Measurements from ENCODE around the gene WDR26. TPM values are rescaled to one million over a fixed set of nuclear protein-coding genes. Genes with fewer than 3 reads are reported as not detected.
A peak's percentile ranks its signal among the peaks of the same experiment; 100 is the strongest.

The WDR26 gene
- total RNA-seq, 1 donor from 2014 or later: 126 TPM

DNA sequence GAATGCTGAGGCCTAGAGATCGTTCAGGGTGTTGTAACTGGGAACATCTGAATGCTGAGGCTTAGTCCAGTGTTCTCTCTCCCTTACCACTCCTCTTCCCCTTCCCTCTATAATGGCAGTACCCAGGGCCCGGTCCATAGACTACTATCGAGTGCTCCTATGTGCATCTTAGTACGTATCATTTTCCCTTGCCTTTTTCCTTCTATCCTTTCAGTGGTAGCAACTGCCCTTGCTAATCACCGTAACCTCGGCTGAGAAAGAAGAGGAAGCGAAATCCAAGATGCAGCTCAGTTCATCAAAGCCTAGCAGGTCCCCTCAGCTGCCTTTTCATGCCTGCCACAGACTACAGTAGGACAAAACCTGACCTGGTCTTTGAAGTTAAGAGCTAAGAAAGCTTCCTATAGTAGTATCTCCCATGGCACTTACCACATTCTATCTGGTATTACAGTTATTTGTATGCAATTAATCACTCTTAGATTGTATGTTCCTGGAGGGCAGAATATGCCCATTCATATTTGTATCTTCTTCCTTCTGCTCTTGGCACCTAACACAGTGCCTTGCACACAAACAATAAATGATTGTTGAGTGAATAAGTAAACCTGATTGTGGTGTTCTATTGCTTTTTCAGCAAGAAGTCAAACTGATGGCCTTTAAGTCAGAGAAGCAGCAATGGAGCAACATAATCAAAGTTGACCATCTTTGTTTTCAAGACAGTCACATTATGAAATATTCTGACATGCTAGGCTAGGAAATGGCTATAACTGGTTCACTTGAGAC, 55.6 kb downstream of the WDR26 start:
- H3K36me3 Mint-ChIP-seq (ENCODE audit: low read depth, unreplicated experiment): peaks cover 18% of the 10 kb centered on the region
- TF ChIP-seq, protein P1, sequence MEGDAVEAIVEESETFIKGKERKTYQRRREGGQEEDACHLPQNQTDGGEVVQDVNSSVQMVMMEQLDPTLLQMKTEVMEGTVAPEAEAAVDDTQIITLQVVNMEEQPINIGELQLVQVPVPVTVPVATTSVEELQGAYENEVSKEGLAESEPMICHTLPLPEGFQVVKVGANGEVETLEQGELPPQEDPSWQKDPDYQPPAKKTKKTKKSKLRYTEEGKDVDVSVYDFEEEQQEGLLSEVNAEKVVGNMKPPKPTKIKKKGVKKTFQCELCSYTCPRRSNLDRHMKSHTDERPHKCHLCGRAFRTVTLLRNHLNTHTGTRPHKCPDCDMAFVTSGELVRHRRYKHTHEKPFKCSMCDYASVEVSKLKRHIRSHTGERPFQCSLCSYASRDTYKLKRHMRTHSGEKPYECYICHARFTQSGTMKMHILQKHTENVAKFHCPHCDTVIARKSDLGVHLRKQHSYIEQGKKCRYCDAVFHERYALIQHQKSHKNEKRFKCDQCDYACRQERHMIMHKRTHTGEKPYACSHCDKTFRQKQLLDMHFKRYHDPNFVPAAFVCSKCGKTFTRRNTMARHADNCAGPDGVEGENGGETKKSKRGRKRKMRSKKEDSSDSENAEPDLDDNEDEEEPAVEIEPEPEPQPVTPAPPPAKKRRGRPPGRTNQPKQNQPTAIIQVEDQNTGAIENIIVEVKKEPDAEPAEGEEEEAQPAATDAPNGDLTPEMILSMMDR (IDR thresholded peaks at IDR 0.05; ENCODE audit: unreplicated experiment): no peak
- H3K9me3 Mint-ChIP-seq (ENCODE audit: unreplicated experiment): no peaks in the 10 kb centered on the region
- H3K27me3 Mint-ChIP-seq (ENCODE audit: unreplicated experiment): no peaks in the 10 kb centered on the region
- no peak for DNase-seq (ENCODE audit: low spot score)
- H3K27ac Mint-ChIP-seq (ENCODE audit: unreplicated experiment): peak overlapping the region; percentile 32
- H3K4me3 Mint-ChIP-seq (ENCODE audit: unreplicated experiment): no peak overlapping the region
- H3K4me1 Mint-ChIP-seq (ENCODE audit: unreplicated experiment): no peaks in the 10 kb centered on the region

DNA sequence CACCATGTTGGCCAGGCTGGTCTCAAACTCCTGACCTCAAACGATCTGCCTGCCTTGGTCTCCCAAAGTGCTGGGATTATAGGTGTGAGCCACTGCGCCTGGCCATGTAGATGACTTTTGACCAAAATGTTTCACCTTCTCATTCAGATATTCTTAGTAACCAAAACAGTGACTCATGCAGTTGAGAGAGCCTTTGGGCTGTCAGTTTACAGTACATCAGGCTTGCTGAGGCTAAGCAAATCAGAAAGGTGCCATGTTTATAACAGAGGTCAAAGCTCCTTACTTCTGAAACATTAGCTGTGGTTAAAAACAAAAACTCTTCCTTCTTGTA, 57.0 kb downstream of the WDR26 start:
- Mint-ChIP-seq H3K4me3 (ENCODE audit: unreplicated experiment) (peak overlapping the region; percentile 47), H3K27me3 (ENCODE audit: unreplicated experiment) (no peaks in the 10 kb centered on the region), H3K4me1 (ENCODE audit: unreplicated experiment) (no peaks in the 10 kb centered on the region), H3K27ac (ENCODE audit: unreplicated experiment) (no peak overlapping the region), H3K36me3 (ENCODE audit: low read depth, unreplicated experiment) (peaks cover 21% of the 10 kb centered on the region), H3K9me3 (ENCODE audit: unreplicated experiment) (no peaks in the 10 kb centered on the region)
- DNase-seq (ENCODE audit: low spot score): no peak
- TF ChIP-seq, protein P1 (IDR thresholded peaks at IDR 0.05; ENCODE audit: unreplicated experiment): no peak

DNA sequence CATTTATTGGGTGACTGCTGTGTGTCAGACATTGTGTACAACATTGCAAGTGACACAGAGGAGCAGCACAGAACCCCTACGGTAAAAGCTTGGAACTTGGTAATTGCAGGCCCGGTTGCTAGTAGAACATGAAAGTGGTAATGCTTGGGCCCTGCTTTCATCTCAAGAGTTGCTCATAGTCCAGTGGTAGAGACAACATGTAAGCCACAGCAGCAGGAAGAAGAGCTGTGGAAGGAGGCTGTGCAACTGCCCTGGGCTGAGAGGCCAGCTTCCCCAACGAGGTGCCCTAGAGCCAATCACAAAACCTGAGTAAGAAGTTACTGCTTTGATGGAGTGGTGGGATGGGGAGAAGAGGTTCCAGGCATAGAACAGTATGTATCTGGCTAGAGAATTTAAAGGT, 59.5 kb downstream of the WDR26 start:
- DNase-seq (ENCODE audit: low spot score): no peak
- Mint-ChIP-seq H3K27ac (ENCODE audit: unreplicated experiment) (no peak overlapping the region), H3K27me3 (ENCODE audit: unreplicated experiment) (no peaks in the 10 kb centered on the region), H3K9me3 (ENCODE audit: unreplicated experiment) (no peaks in the 10 kb centered on the region), H3K36me3 (ENCODE audit: low read depth, unreplicated experiment) (peaks cover 34% of the 10 kb centered on the region), H3K4me3 (ENCODE audit: unreplicated experiment) (no peak overlapping the region), H3K4me1 (ENCODE audit: unreplicated experiment) (no peaks in the 10 kb centered on the region)
- TF ChIP-seq, protein P1 (IDR thresholded peaks at IDR 0.05; ENCODE audit: unreplicated experiment): no peak

DNA sequence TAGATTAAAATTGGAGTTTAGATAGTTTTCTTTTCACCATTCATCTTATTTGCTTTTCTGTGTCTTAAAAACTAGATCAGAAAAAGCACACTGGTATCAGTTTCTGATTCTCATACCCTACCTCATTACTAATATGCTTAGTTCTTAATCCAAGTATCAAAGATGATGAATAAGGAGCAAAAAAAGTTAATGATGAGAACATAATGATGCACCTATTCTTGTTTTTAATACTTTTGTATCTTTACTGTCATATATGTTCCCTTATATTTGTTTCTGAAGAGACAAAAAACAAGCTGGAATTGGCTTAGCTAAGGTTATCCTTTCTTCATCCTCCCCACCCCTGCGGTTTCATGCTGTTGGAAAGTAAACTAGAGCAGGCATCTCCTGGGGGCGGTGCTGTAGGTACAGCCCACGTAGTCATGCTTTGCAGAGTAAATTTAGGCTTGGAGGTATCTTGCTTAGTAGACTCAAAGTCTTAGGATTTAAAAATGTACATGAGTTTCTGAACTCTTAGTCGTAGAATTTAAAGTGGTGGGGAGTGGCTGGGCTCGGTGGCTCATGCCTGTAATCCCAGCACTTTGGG, 61.5 kb downstream of the WDR26 start:
- Mint-ChIP-seq H3K27ac (ENCODE audit: unreplicated experiment) (no peak overlapping the region), H3K4me1 (ENCODE audit: unreplicated experiment) (no peaks in the 10 kb centered on the region), H3K36me3 (ENCODE audit: low read depth, unreplicated experiment) (peaks cover 33% of the 10 kb centered on the region), H3K27me3 (ENCODE audit: unreplicated experiment) (no peaks in the 10 kb centered on the region), H3K9me3 (ENCODE audit: unreplicated experiment) (no peaks in the 10 kb centered on the region), H3K4me3 (ENCODE audit: unreplicated experiment) (no peak overlapping the region)
- TF ChIP-seq, protein P1 (IDR thresholded peaks at IDR 0.05; ENCODE audit: unreplicated experiment): no peak
- no peak for DNase-seq (ENCODE audit: low spot score)

DNA sequence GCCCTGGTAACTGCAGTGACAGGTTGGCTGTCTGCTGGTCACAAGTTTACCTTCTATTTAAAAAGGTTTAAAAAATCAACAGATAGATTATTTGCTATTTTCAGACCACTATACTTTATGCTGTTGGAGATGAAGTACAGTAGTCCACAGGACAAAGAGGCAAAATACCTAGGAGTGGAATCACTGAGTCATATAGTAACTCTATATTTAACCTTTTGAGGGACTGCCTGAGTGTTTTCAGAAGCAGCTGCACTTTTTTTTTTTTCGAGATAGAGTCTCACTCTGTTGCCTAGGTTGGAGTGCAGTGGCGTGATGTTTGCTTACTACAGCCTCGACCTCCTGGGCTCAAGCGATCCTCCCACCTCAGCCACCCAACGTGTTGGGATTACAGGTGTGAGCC, 66.2 kb downstream of the WDR26 start:
- no peaks in the 10 kb centered on the region for H3K27me3 Mint-ChIP-seq (ENCODE audit: unreplicated experiment)
- no peak overlapping the region for H3K27ac Mint-ChIP-seq (ENCODE audit: unreplicated experiment)
- no peaks in the 10 kb centered on the region for H3K4me1 Mint-ChIP-seq (ENCODE audit: unreplicated experiment)
- H3K4me3 Mint-ChIP-seq (ENCODE audit: unreplicated experiment): no peak overlapping the region
- TF ChIP-seq, protein P1 (IDR thresholded peaks at IDR 0.05; ENCODE audit: unreplicated experiment): no peak
- H3K9me3 Mint-ChIP-seq (ENCODE audit: unreplicated experiment): no peaks in the 10 kb centered on the region
- peaks cover 36% of the 10 kb centered on the region for H3K36me3 Mint-ChIP-seq (ENCODE audit: low read depth, unreplicated experiment)
- DNase-seq (ENCODE audit: low spot score): no peak
